Esophagus muscularis mucosa (tissue), 4 donors: ENCODE results near the gene PTPN6.

ENCODE experiments used
- EP300 ChIP-seq: sonication (generic); formaldehyde crosslinking; IDR thresholded peaks from one replicate; pipeline ENCODE4 v1.6.1; 2017; ENCODE audit warnings: antibody characterized with exemption
- POLR2AphosphoS5 ChIP-seq, 2 donors: sonication (generic); formaldehyde crosslinking; IDR thresholded peaks; one replicate each; pipeline ENCODE4 v1.6.1; 2017; ENCODE audit warnings: antibody characterized with exemption in 2 of 2
- TF ChIP-seq, protein P1 (sequence below), 3 experiments: fragments of 200-600 bp in 2 of 3; fragments of 450-650 bp in 1 of 3; sonication (generic) in 2 of 3; IDR thresholded peaks; one replicate each; pipeline ENCODE4 v1.5.1; 2017 to 2019; ENCODE audit warnings: antibody characterized with exemption in 3 of 3, mild to moderate bottlenecking in 2 of 3, moderate library complexity in 1 of 3

- TF ChIP-seq, protein P1, sequence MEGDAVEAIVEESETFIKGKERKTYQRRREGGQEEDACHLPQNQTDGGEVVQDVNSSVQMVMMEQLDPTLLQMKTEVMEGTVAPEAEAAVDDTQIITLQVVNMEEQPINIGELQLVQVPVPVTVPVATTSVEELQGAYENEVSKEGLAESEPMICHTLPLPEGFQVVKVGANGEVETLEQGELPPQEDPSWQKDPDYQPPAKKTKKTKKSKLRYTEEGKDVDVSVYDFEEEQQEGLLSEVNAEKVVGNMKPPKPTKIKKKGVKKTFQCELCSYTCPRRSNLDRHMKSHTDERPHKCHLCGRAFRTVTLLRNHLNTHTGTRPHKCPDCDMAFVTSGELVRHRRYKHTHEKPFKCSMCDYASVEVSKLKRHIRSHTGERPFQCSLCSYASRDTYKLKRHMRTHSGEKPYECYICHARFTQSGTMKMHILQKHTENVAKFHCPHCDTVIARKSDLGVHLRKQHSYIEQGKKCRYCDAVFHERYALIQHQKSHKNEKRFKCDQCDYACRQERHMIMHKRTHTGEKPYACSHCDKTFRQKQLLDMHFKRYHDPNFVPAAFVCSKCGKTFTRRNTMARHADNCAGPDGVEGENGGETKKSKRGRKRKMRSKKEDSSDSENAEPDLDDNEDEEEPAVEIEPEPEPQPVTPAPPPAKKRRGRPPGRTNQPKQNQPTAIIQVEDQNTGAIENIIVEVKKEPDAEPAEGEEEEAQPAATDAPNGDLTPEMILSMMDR (IDR thresholded peaks at IDR 0.05), result no peak
- TF ChIP-seq POLR2AphosphoS5 (IDR thresholded peaks at IDR 0.05) (no peak), EP300 (no peak)
These were observed 3.4 kb downstream of the PTPN6 start for GRCh38 chr12:6954316-6955107.
